Thoracic aorta (tissue), 2 donors: Measurements from ENCODE around the gene CDSN. TPM values are rescaled to one million over a fixed set of nuclear protein-coding genes. Genes with fewer than 3 reads are reported as not detected.

Source experiments
- ATAC-seq: fragments of 150-250 bp; one replicate; pipeline ENCODE4 v1.8.0; 2017; ENCODE audit warnings: low read depth; ENCODE audit not compliant: insufficient number of reproducible peaks, low FRiP score
- DNase-seq: peaks from one replicate; pipeline ENCODE4 v3.0.0-alpha.2; 2020; ENCODE audit warnings: low spot score
- H3K27ac ChIP-seq, 2 donors: fragments of 200-600 bp; sonication (generic); 1 replicate in 1 of 2; 2 replicates in 1 of 2; pipeline ENCODE4 v1.5.1; 2016; ENCODE audit warnings: mild to moderate bottlenecking in 2 of 2, moderate library complexity in 2 of 2
- H3K27me3 ChIP-seq: fragments of 200-600 bp; sonication (generic); replicated peaks from 2 replicates; pipeline ENCODE4 v1.6.0; 2016; ENCODE audit warnings: mild to moderate bottlenecking; ENCODE audit not compliant: insufficient read depth
- H3K36me3 ChIP-seq: fragments of 200-600 bp; sonication (generic); one replicate; pipeline ENCODE4 v1.5.1; 2016
- H3K4me1 ChIP-seq, 2 donors: fragments of 200-600 bp; sonication (generic); 1 replicate in 1 of 2; 2 replicates in 1 of 2; pipeline versions ENCODE4 v1.5.1 to v1.6.0; 2016; ENCODE audit warnings: low read depth in 2 of 2, mild to moderate bottlenecking in 1 of 2; ENCODE audit not compliant: control insufficient read depth in 1 of 2
- H3K4me3 ChIP-seq: fragments of 200-600 bp; sonication (generic); 2 replicates; pipeline ENCODE4 v1.5.1; 2016; ENCODE audit warnings: mild to moderate bottlenecking
- H3K9me3 ChIP-seq: fragments of 200-600 bp; sonication (generic); 2 replicates; pipeline ENCODE4 v1.5.1; 2016
- total RNA-seq, 2 donors: library from RNA; depleted of rRNA; stranded (reverse); fragments of >200 nt; gene quantifications; one replicate each; pipeline versions ENCODE4 v1.1.0 to v1.2.3, GENCODE V29; 2016
- TF ChIP-seq, protein P1 (sequence below): fragments of 200-600 bp; sonication (generic); IDR thresholded peaks from one replicate; pipeline ENCODE4 v1.5.1; 2019; ENCODE audit warnings: antibody characterized with exemption

CDSN gene
- total RNA-seq, 2 donors from 2014 or later, result 0.28 to 1.6 TPM

GRCh38 chr6:31121131-31121790 lies 1.0 kb upstream of the CDSN start:
- Histone ChIP-seq H3K9me3 (no peaks in the 10 kb centered on the region), H3K4me3 (no peak overlapping the region), H3K27ac (no peak overlapping the region), H3K4me1 (peaks cover 10 to 29% of the 10 kb centered on the region in 2 donors), H3K36me3 (no peaks in the 10 kb centered on the region), H3K27me3 (no peaks in the 10 kb centered on the region)
- TF ChIP-seq, protein P1, sequence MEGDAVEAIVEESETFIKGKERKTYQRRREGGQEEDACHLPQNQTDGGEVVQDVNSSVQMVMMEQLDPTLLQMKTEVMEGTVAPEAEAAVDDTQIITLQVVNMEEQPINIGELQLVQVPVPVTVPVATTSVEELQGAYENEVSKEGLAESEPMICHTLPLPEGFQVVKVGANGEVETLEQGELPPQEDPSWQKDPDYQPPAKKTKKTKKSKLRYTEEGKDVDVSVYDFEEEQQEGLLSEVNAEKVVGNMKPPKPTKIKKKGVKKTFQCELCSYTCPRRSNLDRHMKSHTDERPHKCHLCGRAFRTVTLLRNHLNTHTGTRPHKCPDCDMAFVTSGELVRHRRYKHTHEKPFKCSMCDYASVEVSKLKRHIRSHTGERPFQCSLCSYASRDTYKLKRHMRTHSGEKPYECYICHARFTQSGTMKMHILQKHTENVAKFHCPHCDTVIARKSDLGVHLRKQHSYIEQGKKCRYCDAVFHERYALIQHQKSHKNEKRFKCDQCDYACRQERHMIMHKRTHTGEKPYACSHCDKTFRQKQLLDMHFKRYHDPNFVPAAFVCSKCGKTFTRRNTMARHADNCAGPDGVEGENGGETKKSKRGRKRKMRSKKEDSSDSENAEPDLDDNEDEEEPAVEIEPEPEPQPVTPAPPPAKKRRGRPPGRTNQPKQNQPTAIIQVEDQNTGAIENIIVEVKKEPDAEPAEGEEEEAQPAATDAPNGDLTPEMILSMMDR, result no peak
- DNase-seq (no peak), ATAC-seq (no peak)

GRCh38 chr6:31118178-31118577 lies 2.1 kb downstream of the CDSN start:
- H3K27ac ChIP-seq, result no peak overlapping the region
- H3K9me3 ChIP-seq, result no peaks in the 10 kb centered on the region
- no peaks in the 10 kb centered on the region for H3K36me3 ChIP-seq
- H3K4me3 ChIP-seq, result no peak overlapping the region
- TF ChIP-seq, protein P1, result no peak
- DNase-seq, result no peak
- no peaks in the 10 kb centered on the region for H3K27me3 ChIP-seq
- ATAC-seq, result no peak
- H3K4me1 ChIP-seq, result peaks cover 14 to 48% of the 10 kb centered on the region in 2 donors

DNA sequence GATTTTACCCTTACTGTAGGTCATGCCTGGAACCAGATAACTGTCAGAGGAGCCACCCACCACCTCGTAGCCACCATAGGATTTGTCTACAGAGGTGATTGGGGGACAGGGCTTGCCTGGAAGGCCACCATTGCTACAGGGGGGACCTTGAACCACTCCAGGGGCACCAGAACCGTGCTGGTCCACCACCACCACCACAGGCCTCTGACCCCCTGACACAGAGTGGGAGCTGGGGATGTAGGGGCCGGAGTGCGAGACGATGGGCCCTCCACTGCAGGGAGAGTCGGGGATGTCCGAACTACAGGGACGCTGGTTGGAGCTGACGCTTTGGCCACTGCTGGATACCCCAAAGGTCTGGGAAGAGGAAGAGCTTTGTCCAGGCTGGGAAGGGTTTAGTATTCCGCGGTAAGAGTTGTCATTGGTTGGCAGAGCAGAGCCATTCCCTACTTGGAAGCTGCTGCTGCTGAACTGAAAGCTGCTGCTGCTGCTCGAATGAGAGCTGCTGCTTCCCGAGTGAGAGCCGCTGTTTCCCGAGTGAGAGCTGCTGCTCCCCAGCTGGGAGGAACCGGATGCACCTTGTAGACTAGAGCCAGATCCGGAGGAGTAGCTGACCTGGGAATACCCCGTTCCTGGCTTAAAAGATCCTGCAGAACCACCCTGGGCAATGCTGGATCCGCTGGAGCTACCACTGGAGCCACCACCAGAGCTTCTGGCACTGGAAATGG lies 3.4 kb downstream of the CDSN start:
- ATAC-seq, result no peak
- TF ChIP-seq, protein P1, result no peak
- Histone ChIP-seq H3K27ac (no peak overlapping the region), H3K4me1 (peaks cover 6 to 37% of the 10 kb centered on the region in 2 donors), H3K9me3 (no peaks in the 10 kb centered on the region), H3K4me3 (peak overlapping the region; percentile 24), H3K36me3 (no peaks in the 10 kb centered on the region), H3K27me3 (no peaks in the 10 kb centered on the region)
- no peak for DNase-seq

DNA sequence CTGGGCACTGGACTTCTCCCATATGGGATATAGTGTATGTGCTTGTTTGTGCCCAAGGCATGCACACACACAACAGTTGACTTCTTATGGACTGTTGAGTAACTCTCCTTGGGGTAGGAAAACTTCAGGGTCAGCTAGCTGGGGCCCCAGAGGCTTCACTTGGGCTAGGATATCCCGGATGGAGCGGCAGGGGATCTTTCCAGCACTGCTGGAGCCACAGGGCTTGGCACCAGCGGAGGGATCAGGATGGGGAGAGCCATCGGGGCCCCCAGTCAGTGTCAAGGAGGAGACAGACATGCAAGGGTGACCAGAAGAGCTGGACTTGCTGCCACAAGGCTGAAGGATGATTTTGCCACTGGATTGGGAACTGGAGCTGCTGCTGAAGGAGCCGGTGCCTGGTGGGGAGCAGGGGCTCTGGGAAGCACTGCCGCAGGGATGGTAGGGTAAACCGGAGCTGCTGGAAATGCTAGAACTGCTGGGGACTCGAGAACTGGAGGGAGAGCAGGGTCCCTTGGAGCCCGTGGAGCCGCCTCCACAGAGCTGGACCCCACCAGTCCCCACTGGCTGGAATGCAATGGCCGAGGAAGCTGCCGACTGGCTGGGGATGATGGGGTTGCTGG lies 4.2 kb downstream of the CDSN start:
- ATAC-seq, result no peak
- H3K4me3 ChIP-seq, result no peak overlapping the region
- no peak for DNase-seq
- no peaks in the 10 kb centered on the region for H3K36me3 ChIP-seq
- no peaks in the 10 kb centered on the region for H3K9me3 ChIP-seq
- peaks cover 6 to 37% of the 10 kb centered on the region in 2 donors for H3K4me1 ChIP-seq
- H3K27ac ChIP-seq, result no peak overlapping the region
- H3K27me3 ChIP-seq, result no peaks in the 10 kb centered on the region
- TF ChIP-seq, protein P1, result no peak
